Caco-2 (cell line): Measurements from ENCODE around the gene SCARB2. TPM values are rescaled to one million over a fixed set of nuclear protein-coding genes. Genes with fewer than 3 reads are reported as not detected.

Experiments used
- Bru-seq: library from RNA; stranded (reverse); fragments of 400-500 nt; gene quantifications from one replicate; lab custom pipeline; 2021; lab: Mats Ljungman, UMichigan
- BruChase-seq, 2 experiments: library from RNA; stranded (reverse); fragments of 400-500 nt; gene quantifications; one replicate each; lab custom pipeline; 2021; lab: Mats Ljungman, UMichigan
- BruUV-seq: library from RNA; stranded (reverse); fragments of 400-500 nt; replicated peaks from 2 replicates; lab custom pipeline; 2021; lab: Mats Ljungman, UMichigan
- CTCF ChIA-PET: fragments of 300-600 bp; sonication (Branson Sonifier 250); formaldehyde crosslinking; loops from one replicate; lab custom pipeline; 2022; ENCODE audit warnings: antibody characterized with exemption; lab: Charles Lee
- POLR2A ChIA-PET: fragments of 300-600 bp; sonication (Branson Sonifier 250); formaldehyde crosslinking; loops from one replicate; lab custom pipeline; 2022; ENCODE audit warnings: antibody characterized with exemption; lab: Charles Lee
- DNase-seq, 2 experiments: peaks; one replicate each; pipeline versions ENCODE4 v3.0.0 to v3.0.0-alpha.2; 2020 to 2022
- H3K27me3 ChIP-seq: replicated peaks from 2 replicates; pipeline ENCODE4 v1.6.0; 2011; ENCODE audit warnings: low read length; ENCODE audit not compliant: control insufficient read depth, insufficient read depth
- H3K36me3 ChIP-seq: 2 replicates; pipeline ENCODE4 v1.5.1; 2011; ENCODE audit warnings: low read length; ENCODE audit not compliant: control insufficient read depth, insufficient read depth
- H3K4me1 ChIP-seq: fragments of 250-450 bp; sonication (Bioruptor Pico); 2 replicates; pipeline ENCODE4 v1.5.1; 2020; ENCODE audit warnings: mild to moderate bottlenecking
- H3K4me3 ChIP-seq: 2 replicates; pipeline ENCODE4 v1.5.1; 2011; ENCODE audit warnings: low read depth, mild to moderate bottlenecking, control low read depth, low read length
- H3K9me3 ChIP-seq: fragments of 250-450 bp; sonication (Bioruptor Pico); 2 replicates; pipeline ENCODE4 v1.5.1; 2020; ENCODE audit warnings: mild to moderate bottlenecking, moderate library complexity
- H3K27ac Mint-ChIP-seq: one replicate; pipeline ENCODE4 v1.8.0; 2022; ENCODE audit warnings: mixed read lengths; ENCODE audit not compliant: unreplicated experiment
- H3K27me3 Mint-ChIP-seq: one replicate; pipeline ENCODE4 v1.8.0; 2022; ENCODE audit warnings: mixed read lengths; ENCODE audit not compliant: insufficient read depth, unreplicated experiment
- H3K36me3 Mint-ChIP-seq: one replicate; pipeline ENCODE4 v1.8.0; 2022; ENCODE audit warnings: mild to moderate bottlenecking, mixed read lengths; ENCODE audit not compliant: insufficient read depth, unreplicated experiment
- H3K4me1 Mint-ChIP-seq: one replicate; pipeline ENCODE4 v1.8.0; 2022; ENCODE audit warnings: low read depth, mixed read lengths; ENCODE audit not compliant: unreplicated experiment
- H3K4me3 Mint-ChIP-seq: one replicate; pipeline ENCODE4 v1.8.0; 2022; ENCODE audit warnings: mild to moderate bottlenecking, moderate library complexity, mixed read lengths; ENCODE audit not compliant: unreplicated experiment
- H3K9me3 Mint-ChIP-seq: one replicate; pipeline ENCODE4 v1.8.0; 2022; ENCODE audit warnings: mixed read lengths; ENCODE audit not compliant: unreplicated experiment
- intact Hi-C: fragments of 100-400 bp; cut with micrococcal nuclease; formaldehyde crosslinking; loops from one replicate; pipeline ENCODE4 v1.10.0; 2022; ENCODE audit not compliant: unreplicated experiment
- long read RNA-seq: library from polyadenylated mRNA; stranded (forward); transcript quantifications from one replicate; pipeline ENCODE4 v2.0.0, GENCODE V29; 2022
- total RNA-seq: library from RNA; stranded (reverse); gene quantifications from 2 replicates; pipeline ENCODE4 v1.2.3, GENCODE V29; 2022
- TF ChIP-seq, protein P1 (sequence below), 2 experiments: fragments of 200-600 bp in 1 of 2; IDR thresholded peaks; 1 replicate in 1 of 2; 2 replicates in 1 of 2; pipeline versions ENCODE4 v1.5.1 to v1.8.0; 2011 to 2022; ENCODE audit warnings: antibody characterized with exemption in 1 of 2, control low read depth in 1 of 2, inconsistent platforms in 1 of 2, low read depth in 1 of 2, low read length in 1 of 2, mild to moderate bottlenecking in 1 of 2, moderate library complexity in 1 of 2; ENCODE audit not compliant: insufficient read depth in 1 of 2, severe bottlenecking in 1 of 2, unreplicated experiment in 1 of 2

Gene SCARB2, protein sequence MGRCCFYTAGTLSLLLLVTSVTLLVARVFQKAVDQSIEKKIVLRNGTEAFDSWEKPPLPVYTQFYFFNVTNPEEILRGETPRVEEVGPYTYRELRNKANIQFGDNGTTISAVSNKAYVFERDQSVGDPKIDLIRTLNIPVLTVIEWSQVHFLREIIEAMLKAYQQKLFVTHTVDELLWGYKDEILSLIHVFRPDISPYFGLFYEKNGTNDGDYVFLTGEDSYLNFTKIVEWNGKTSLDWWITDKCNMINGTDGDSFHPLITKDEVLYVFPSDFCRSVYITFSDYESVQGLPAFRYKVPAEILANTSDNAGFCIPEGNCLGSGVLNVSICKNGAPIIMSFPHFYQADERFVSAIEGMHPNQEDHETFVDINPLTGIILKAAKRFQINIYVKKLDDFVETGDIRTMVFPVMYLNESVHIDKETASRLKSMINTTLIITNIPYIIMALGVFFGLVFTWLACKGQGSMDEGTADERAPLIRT
- 148 and 150 TPM in 2 replicates for total RNA-seq
- Bru-seq, nascent RNA: percentile 86 among the genes with signal in this experiment
- percentile 87 among the genes with signal in this experiment for BruChase-seq, experiment 1, labeled RNA remaining after a 2-hour chase
- BruChase-seq, experiment 2, labeled RNA remaining after a 6-hour chase: percentile 95 among the genes with signal in this experiment
- long read RNA-seq, full-length matches to known transcripts: 100 of 120 reads
- long read RNA-seq, partial matches to known transcripts: 5 of 120 reads
- long read RNA-seq, other reads (novel, unspliced or antisense): 15 of 120 reads

DNA sequence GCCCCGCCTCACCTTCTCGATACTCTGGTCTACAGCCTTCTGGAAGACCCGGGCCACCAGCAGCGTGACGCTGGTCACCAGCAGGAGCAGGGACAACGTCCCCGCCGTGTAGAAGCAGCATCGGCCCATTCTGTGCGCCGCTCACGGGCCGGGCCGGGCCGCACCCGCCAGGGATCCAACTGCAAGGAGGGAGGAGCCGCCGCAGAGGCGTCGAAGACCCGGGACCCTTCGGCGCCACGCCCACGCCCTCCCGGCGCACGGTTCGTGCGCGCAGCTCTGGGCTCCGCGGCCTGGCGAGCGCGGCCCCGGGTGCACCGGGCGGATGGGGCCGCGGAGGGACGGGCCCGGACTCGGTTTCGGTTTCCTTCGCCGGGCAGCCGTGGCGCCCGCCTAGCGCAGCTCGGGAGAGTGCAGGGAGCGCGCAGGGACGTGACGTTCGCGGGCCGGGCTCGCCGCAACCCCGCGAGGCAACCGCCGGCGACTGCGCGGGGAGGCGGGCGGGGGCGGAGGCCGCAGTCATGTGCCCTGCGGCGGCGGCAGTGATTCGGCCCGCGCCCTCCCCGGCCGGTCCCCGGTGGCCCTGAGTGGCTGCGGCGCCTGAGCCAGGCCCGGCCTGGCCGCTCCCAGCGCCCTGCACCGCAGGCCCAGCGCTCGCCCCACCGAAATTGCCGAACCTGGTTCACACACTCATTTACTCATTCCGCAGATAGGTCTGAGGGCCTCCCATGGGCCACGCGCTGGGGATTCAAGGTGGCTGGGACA is at the start of gene SCARB2:
TSS of gene SCARB2 (minus strand) at position 410 of the 762 bp plus-strand sequence. CDS start at position 129, 281 bp downstream.
- POLR2A ChIA-PET: interaction anchor here (1.2 kb wide), 1 partner anchor 22 kb away, joined by 6 read pairs; no protein-coding TSS in a partner anchor
- Mint-ChIP-seq H3K27me3 (no peaks in the 10 kb centered on the region), H3K9me3 (no peaks in the 10 kb centered on the region), H3K36me3 (peaks cover 14% of the 10 kb centered on the region), H3K4me1 (peaks cover 56% of the 10 kb centered on the region), H3K27ac (peak within 1 kb of the TSS; percentile 83), H3K4me3 (peak within 1 kb of the TSS; percentile 84)
- Histone ChIP-seq H3K36me3 (no peaks in the 10 kb centered on the region; the same call in 1 of the 2 replicates), H3K9me3 (no peaks in the 10 kb centered on the region), H3K4me1 (peaks cover 52% of the 10 kb centered on the region), H3K4me3 (peak within 1 kb of the TSS; percentile 84), H3K27me3 (no peaks in the 10 kb centered on the region)
- CTCF ChIA-PET: no interaction called here
- intact Hi-C loops: loop anchor here (1.0 to 10.0 kb wide), 6 partner anchors 10 to 91 kb away; partner anchors contain the start of genes FAM47E and STBD1
- no TSS peak for BruUV-seq
- peak; percentile 81 to 91 for DNase-seq
- TF ChIP-seq, protein P1, sequence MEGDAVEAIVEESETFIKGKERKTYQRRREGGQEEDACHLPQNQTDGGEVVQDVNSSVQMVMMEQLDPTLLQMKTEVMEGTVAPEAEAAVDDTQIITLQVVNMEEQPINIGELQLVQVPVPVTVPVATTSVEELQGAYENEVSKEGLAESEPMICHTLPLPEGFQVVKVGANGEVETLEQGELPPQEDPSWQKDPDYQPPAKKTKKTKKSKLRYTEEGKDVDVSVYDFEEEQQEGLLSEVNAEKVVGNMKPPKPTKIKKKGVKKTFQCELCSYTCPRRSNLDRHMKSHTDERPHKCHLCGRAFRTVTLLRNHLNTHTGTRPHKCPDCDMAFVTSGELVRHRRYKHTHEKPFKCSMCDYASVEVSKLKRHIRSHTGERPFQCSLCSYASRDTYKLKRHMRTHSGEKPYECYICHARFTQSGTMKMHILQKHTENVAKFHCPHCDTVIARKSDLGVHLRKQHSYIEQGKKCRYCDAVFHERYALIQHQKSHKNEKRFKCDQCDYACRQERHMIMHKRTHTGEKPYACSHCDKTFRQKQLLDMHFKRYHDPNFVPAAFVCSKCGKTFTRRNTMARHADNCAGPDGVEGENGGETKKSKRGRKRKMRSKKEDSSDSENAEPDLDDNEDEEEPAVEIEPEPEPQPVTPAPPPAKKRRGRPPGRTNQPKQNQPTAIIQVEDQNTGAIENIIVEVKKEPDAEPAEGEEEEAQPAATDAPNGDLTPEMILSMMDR (IDR thresholded peaks at IDR 0.05; ENCODE audit: insufficient read depth in 1 of 2, low read depth in 1 of 2, low read length in 1 of 2, severe bottlenecking in 1 of 2, unreplicated experiment in 1 of 2): peak in 1 of 2 experiments; percentile 13

DNA sequence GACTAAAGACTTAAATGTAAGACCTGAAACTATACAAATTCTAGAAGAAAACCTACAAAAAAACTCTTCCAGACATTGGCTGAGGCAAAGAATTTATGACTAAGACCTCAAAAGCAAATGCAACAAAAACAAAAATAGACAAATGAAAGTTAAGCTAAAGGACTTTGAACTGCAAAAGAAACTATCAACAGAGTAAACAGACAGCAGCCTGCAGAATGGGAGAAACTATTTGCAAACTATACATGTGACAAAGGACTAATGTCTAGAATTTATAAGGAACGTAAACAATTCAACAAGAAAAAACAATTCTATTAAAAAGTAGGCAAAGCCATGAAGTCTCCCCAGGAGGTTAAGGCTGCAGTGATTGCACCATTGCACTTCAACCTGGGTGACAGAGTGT is 46.9 kb upstream of the SCARB2 start:
- Histone ChIP-seq H3K4me1 (0 out of 2 replicates have a peak, but pooled peaks cover 17% of the 10 kb centered on the region), H3K36me3 (no peaks in the 10 kb centered on the region), H3K27me3 (no peaks in the 10 kb centered on the region), H3K9me3 (no peaks in the 10 kb centered on the region), H3K4me3 (no peak overlapping the region)
- CTCF ChIA-PET: interaction anchor here (0.8 kb wide), 1 partner anchor 174 kb away, joined by 3 read pairs; no protein-coding TSS in a partner anchor
- intact Hi-C loops: no loop called here
- Mint-ChIP-seq H3K4me1 (peaks cover 7% of the 10 kb centered on the region), H3K4me3 (no peak overlapping the region), H3K9me3 (no peaks in the 10 kb centered on the region), H3K27ac (no peak overlapping the region), H3K27me3 (no peaks in the 10 kb centered on the region), H3K36me3 (peaks cover 5% of the 10 kb centered on the region)
- DNase-seq: no peak
- POLR2A ChIA-PET: no interaction called here
- TF ChIP-seq, protein P1 (IDR thresholded peaks at IDR 0.05; ENCODE audit: insufficient read depth in 1 of 2, low read depth in 1 of 2, low read length in 1 of 2, severe bottlenecking in 1 of 2, unreplicated experiment in 1 of 2): no peak
- no TSS peak for BruUV-seq
